ENCODE measurements around the gene ISCU.

The ISCU gene

DNA sequence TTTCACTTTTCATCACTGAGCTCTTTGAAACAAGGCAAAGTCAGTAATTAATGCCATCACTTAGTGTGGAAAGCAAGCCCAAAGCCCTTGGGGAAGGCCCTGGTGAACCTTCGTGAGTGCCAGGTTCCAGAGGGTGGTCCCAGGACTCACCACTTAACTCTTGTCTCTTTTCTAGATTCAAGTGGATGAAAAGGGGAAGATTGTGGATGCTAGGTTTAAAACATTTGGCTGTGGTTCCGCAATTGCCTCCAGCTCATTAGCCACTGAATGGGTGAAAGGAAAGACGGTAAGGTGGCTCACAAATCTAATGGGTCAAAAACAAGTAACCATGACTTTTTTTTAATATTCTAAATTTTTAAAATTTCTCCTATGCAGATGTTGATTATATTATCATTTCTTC, 2.8 kb downstream of the ISCU start:
- ATAC-seq, result no peak
- TF ChIP-seq, protein P1, sequence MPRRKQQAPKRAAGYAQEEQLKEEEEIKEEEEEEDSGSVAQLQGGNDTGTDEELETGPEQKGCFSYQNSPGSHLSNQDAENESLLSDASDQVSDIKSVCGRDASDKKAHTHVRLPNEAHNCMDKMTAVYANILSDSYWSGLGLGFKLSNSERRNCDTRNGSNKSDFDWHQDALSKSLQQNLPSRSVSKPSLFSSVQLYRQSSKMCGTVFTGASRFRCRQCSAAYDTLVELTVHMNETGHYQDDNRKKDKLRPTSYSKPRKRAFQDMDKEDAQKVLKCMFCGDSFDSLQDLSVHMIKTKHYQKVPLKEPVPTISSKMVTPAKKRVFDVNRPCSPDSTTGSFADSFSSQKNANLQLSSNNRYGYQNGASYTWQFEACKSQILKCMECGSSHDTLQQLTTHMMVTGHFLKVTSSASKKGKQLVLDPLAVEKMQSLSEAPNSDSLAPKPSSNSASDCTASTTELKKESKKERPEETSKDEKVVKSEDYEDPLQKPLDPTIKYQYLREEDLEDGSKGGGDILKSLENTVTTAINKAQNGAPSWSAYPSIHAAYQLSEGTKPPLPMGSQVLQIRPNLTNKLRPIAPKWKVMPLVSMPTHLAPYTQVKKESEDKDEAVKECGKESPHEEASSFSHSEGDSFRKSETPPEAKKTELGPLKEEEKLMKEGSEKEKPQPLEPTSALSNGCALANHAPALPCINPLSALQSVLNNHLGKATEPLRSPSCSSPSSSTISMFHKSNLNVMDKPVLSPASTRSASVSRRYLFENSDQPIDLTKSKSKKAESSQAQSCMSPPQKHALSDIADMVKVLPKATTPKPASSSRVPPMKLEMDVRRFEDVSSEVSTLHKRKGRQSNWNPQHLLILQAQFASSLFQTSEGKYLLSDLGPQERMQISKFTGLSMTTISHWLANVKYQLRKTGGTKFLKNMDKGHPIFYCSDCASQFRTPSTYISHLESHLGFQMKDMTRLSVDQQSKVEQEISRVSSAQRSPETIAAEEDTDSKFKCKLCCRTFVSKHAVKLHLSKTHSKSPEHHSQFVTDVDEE (CRISPR knock-in tag; IDR thresholded peaks at IDR 0.05), result no peak
- TF ChIP-seq, protein P2, sequence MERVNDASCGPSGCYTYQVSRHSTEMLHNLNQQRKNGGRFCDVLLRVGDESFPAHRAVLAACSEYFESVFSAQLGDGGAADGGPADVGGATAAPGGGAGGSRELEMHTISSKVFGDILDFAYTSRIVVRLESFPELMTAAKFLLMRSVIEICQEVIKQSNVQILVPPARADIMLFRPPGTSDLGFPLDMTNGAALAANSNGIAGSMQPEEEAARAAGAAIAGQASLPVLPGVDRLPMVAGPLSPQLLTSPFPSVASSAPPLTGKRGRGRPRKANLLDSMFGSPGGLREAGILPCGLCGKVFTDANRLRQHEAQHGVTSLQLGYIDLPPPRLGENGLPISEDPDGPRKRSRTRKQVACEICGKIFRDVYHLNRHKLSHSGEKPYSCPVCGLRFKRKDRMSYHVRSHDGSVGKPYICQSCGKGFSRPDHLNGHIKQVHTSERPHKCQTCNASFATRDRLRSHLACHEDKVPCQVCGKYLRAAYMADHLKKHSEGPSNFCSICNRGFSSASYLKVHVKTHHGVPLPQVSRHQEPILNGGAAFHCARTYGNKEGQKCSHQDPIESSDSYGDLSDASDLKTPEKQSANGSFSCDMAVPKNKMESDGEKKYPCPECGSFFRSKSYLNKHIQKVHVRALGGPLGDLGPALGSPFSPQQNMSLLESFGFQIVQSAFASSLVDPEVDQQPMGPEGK (CRISPR knock-in tag; IDR thresholded peaks at IDR 0.05; ENCODE audit: borderline replicate concordance), result no peak
- TF ChIP-seq ZNF70 (CRISPR knock-in tag; IDR thresholded peaks at IDR 0.05) (no peak), ZFP3 (CRISPR knock-in tag; IDR thresholded peaks at IDR 0.05) (no peak), BACH2 (CRISPR knock-in tag; IDR thresholded peaks at IDR 0.05; ENCODE audit: borderline replicate concordance) (no peak), ARNTL (CRISPR knock-in tag; IDR thresholded peaks at IDR 0.05; ENCODE audit: borderline replicate concordance, low read depth) (no peak), ZFP30 (CRISPR knock-in tag; IDR thresholded peaks at IDR 0.05) (no peak), ZNF8 (CRISPR knock-in tag; IDR thresholded peaks at IDR 0.05) (no peak), OSR1 (CRISPR knock-in tag; IDR thresholded peaks at IDR 0.05) (no peak)
- TF ChIP-seq, protein P3, sequence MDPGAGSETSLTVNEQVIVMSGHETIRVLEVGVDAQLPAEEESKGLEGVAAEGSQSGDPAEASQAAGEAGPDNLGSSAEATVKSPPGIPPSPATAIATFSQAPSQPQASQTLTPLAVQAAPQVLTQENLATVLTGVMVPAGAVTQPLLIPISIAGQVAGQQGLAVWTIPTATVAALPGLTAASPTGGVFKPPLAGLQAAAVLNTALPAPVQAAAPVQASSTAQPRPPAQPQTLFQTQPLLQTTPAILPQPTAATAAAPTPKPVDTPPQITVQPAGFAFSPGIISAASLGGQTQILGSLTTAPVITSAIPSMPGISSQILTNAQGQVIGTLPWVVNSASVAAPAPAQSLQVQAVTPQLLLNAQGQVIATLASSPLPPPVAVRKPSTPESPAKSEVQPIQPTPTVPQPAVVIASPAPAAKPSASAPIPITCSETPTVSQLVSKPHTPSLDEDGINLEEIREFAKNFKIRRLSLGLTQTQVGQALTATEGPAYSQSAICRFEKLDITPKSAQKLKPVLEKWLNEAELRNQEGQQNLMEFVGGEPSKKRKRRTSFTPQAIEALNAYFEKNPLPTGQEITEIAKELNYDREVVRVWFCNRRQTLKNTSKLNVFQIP (CRISPR knock-in tag; IDR thresholded peaks at IDR 0.05; ENCODE audit: borderline replicate concordance, low read depth), result no peak
- TF ChIP-seq, protein P4, sequence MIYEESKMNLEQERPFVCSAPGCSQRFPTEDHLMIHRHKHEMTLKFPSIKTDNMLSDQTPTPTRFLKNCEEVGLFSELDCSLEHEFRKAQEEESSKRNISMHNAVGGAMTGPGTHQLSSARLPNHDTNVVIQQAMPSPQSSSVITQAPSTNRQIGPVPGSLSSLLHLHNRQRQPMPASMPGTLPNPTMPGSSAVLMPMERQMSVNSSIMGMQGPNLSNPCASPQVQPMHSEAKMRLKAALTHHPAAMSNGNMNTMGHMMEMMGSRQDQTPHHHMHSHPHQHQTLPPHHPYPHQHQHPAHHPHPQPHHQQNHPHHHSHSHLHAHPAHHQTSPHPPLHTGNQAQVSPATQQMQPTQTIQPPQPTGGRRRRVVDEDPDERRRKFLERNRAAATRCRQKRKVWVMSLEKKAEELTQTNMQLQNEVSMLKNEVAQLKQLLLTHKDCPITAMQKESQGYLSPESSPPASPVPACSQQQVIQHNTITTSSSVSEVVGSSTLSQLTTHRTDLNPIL (CRISPR knock-in tag; IDR thresholded peaks at IDR 0.05; ENCODE audit: low read depth), result no peak

DNA sequence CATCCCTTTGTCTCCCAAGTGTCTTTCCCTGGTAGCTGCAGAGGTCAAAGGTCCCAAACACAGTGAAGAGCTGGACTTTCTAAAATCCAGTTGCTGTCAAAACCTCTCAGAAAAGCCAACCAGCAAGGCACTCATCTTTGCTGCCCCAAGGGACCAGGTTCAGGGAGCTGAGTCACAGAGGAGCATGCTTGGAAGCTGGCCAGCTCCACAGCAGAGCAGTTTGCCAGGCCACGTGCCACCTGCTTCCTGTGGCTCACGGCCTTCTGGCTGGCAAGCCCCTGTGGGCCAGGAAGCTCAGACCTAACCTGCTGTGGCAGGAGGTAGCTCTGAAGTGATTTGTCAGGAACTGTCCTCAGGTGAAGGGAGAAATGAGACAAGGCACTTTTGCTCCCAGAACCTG, 3.6 kb downstream of the ISCU start:
- TF ChIP-seq ZC3H10 (CRISPR knock-in tag; IDR thresholded peaks at IDR 0.05) (no peak), ARNTL (CRISPR knock-in tag; IDR thresholded peaks at IDR 0.05; ENCODE audit: borderline replicate concordance, low read depth) (no peak), OSR1 (CRISPR knock-in tag; IDR thresholded peaks at IDR 0.05) (no peak), ZNF565 (CRISPR knock-in tag; conservative IDR thresholded peaks at IDR 0.05; ENCODE audit: low read depth) (no peak), RARB (CRISPR knock-in tag; IDR thresholded peaks at IDR 0.05) (no peak), ZNF70 (CRISPR knock-in tag; IDR thresholded peaks at IDR 0.05) (no peak), ZNF8 (CRISPR knock-in tag; IDR thresholded peaks at IDR 0.05) (no peak), BACH2 (CRISPR knock-in tag; IDR thresholded peaks at IDR 0.05; ENCODE audit: borderline replicate concordance) (no peak), SNAI2 (CRISPR knock-in tag; IDR thresholded peaks at IDR 0.05) (0 out of 2 replicates have a peak, but pooled peaks have one; percentile 32), GLIS3 (CRISPR knock-in tag; IDR thresholded peaks at IDR 0.05) (no peak), TOX (CRISPR knock-in tag; IDR thresholded peaks at IDR 0.05; ENCODE audit: borderline replicate concordance) (no peak), CSDC2 (CRISPR knock-in tag; IDR thresholded peaks at IDR 0.05) (peak; percentile 91; the same call in 1 of the 2 replicates), ZFP3 (CRISPR knock-in tag; IDR thresholded peaks at IDR 0.05) (peak; percentile 85), ISL1 (CRISPR knock-in tag; IDR thresholded peaks at IDR 0.05) (peak; percentile 49)
- TF ChIP-seq, protein P5, sequence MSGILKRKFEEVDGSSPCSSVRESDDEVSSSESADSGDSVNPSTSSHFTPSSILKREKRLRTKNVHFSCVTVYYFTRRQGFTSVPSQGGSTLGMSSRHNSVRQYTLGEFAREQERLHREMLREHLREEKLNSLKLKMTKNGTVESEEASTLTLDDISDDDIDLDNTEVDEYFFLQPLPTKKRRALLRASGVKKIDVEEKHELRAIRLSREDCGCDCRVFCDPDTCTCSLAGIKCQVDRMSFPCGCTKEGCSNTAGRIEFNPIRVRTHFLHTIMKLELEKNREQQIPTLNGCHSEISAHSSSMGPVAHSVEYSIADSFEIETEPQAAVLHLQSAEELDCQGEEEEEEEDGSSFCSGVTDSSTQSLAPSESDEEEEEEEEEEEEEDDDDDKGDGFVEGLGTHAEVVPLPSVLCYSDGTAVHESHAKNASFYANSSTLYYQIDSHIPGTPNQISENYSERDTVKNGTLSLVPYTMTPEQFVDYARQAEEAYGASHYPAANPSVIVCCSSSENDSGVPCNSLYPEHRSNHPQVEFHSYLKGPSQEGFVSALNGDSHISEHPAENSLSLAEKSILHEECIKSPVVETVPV (CRISPR knock-in tag; IDR thresholded peaks at IDR 0.05), result no peak
- TF ChIP-seq, protein P1 (CRISPR knock-in tag; IDR thresholded peaks at IDR 0.05), result no peak
- TF ChIP-seq, protein P3 (CRISPR knock-in tag; IDR thresholded peaks at IDR 0.05; ENCODE audit: borderline replicate concordance, low read depth), result no peak
- TF ChIP-seq, protein P2 (CRISPR knock-in tag; IDR thresholded peaks at IDR 0.05; ENCODE audit: borderline replicate concordance), result no peak
- ATAC-seq, result peak; percentile 12; the same call in 2 of the 3 replicates

Data from SK-N-SH treated with all-trans-retinoic acid at 6 μM for 48 hours (cell line).